22Rv1 (cell line): ENCODE results near the gene HSP90B1.

ENCODE experiments used
- CTCF ChIP-seq: fragments of 450-650 bp; IDR thresholded peaks from 2 replicates; pipeline ENCODE4 v1.5.1; 2017; ENCODE audit warnings: mild to moderate bottlenecking
- ZFX ChIP-seq: fragments of 450-650 bp; IDR thresholded peaks from 2 replicates; pipeline ENCODE4 v1.6.1; 2017; ENCODE audit warnings: antibody characterized with exemption, borderline replicate concordance

DNA sequence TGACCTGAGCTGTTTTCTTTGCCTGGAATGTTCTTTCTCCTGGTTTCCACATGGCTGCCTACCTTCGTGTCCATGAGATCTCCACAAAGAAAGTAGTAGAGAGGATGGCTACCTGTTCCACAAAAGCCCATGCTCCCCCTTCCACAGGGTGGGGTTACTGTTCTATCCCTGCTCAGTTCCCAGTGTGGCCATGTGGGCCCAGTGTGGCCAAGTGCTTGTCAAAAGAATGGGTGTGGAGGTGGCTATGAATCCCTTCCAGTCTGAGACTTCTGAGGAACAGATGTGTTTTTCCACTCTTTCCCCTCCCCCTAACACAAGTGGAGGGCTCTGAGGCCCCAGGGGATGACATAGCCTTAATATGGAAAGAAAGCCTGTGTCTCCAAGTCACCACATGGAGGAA is 26.2 kb upstream of the HSP90B1 start:
- TF ChIP-seq CTCF (no peak), ZFX (no peak)
